ENCODE measurements around the gene SPHKAP.

Gene SPHKAP

DNA sequence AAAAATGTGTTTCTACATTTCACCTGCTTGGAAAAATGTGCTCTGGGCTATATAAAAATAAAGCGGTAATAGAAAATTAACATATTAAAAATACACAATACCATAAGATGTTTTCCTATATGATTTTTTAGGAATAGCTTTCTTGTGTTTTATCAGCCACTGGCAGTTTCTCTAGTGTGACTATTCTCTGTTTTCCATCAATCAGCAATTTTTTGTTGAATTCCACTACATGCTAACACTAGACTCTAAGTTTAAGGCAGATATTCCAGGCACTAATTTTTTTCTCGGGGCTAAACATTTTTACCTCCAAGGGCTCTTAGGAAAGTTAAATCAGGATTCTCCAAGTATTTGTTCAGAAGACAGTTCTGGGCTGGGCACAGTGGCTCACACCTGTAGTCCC, 140.5 kb downstream of the SPHKAP start:
- no peaks in the 10 kb centered on the region for H3K9me3 ChIP-seq (ENCODE audit: control insufficient read depth, insufficient read depth, low read depth, low read length)
- H3K36me3 ChIP-seq (ENCODE audit: control insufficient read depth in 2 of 2, insufficient read depth in 1 of 2, low read length in 2 of 2), result no peaks in the 10 kb centered on the region
- no peaks in the 10 kb centered on the region for H3K4me1 ChIP-seq (ENCODE audit: control insufficient read depth, insufficient read depth, low read length)
- no peak for TF ChIP-seq PRDM10 (tag by site-specific recombination; IDR thresholded peaks at IDR 0.05)
- TF ChIP-seq KLF8 (tag by site-specific recombination; IDR thresholded peaks at IDR 0.05), result no peak
- no peak for TF ChIP-seq HOXA7 (CRISPR knock-in tag; IDR thresholded peaks at IDR 0.05; ENCODE audit: borderline replicate concordance)
- TF ChIP-seq, protein P1, sequence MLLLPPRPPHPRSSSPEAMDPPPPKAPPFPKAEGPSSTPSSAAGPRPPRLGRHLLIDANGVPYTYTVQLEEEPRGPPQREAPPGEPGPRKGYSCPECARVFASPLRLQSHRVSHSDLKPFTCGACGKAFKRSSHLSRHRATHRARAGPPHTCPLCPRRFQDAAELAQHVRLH (tag by site-specific recombination; IDR thresholded peaks at IDR 0.05), result no peak
- TF ChIP-seq, protein P2, sequence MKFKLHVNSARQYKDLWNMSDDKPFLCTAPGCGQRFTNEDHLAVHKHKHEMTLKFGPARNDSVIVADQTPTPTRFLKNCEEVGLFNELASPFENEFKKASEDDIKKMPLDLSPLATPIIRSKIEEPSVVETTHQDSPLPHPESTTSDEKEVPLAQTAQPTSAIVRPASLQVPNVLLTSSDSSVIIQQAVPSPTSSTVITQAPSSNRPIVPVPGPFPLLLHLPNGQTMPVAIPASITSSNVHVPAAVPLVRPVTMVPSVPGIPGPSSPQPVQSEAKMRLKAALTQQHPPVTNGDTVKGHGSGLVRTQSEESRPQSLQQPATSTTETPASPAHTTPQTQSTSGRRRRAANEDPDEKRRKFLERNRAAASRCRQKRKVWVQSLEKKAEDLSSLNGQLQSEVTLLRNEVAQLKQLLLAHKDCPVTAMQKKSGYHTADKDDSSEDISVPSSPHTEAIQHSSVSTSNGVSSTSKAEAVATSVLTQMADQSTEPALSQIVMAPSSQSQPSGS (tag by site-specific recombination; IDR thresholded peaks at IDR 0.05; ENCODE audit: low read depth), result no peak
- no peak for TF ChIP-seq ZNF514 (tag by site-specific recombination; IDR thresholded peaks at IDR 0.05)
- TF ChIP-seq, protein P3, sequence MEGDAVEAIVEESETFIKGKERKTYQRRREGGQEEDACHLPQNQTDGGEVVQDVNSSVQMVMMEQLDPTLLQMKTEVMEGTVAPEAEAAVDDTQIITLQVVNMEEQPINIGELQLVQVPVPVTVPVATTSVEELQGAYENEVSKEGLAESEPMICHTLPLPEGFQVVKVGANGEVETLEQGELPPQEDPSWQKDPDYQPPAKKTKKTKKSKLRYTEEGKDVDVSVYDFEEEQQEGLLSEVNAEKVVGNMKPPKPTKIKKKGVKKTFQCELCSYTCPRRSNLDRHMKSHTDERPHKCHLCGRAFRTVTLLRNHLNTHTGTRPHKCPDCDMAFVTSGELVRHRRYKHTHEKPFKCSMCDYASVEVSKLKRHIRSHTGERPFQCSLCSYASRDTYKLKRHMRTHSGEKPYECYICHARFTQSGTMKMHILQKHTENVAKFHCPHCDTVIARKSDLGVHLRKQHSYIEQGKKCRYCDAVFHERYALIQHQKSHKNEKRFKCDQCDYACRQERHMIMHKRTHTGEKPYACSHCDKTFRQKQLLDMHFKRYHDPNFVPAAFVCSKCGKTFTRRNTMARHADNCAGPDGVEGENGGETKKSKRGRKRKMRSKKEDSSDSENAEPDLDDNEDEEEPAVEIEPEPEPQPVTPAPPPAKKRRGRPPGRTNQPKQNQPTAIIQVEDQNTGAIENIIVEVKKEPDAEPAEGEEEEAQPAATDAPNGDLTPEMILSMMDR (tag by site-specific recombination; IDR thresholded peaks at IDR 0.05), result no peak
- TF ChIP-seq, protein P4, sequence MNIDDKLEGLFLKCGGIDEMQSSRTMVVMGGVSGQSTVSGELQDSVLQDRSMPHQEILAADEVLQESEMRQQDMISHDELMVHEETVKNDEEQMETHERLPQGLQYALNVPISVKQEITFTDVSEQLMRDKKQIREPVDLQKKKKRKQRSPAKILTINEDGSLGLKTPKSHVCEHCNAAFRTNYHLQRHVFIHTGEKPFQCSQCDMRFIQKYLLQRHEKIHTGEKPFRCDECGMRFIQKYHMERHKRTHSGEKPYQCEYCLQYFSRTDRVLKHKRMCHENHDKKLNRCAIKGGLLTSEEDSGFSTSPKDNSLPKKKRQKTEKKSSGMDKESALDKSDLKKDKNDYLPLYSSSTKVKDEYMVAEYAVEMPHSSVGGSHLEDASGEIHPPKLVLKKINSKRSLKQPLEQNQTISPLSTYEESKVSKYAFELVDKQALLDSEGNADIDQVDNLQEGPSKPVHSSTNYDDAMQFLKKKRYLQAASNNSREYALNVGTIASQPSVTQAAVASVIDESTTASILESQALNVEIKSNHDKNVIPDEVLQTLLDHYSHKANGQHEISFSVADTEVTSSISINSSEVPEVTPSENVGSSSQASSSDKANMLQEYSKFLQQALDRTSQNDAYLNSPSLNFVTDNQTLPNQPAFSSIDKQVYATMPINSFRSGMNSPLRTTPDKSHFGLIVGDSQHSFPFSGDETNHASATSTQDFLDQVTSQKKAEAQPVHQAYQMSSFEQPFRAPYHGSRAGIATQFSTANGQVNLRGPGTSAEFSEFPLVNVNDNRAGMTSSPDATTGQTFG (tag by site-specific recombination; IDR thresholded peaks at IDR 0.05; ENCODE audit: borderline replicate concordance), result no peak
- TF ChIP-seq ZFP41 (tag by site-specific recombination; IDR thresholded peaks at IDR 0.05; ENCODE audit: borderline replicate concordance), result no peak
- no peak for TF ChIP-seq ZNF610 (tag by site-specific recombination; IDR thresholded peaks at IDR 0.05; ENCODE audit: borderline replicate concordance)
- H3K27ac ChIP-seq (ENCODE audit: extremely low read depth, low read depth, low read length), result no peak overlapping the region
- no peak overlapping the region for H3K4me3 ChIP-seq (ENCODE audit: low read depth, low read length)
- ChIA-PET CTCF (interaction anchor here (0.6 to 2.9 kb wide), 5 partner anchors 17 to 1150 kb away, joined by 3 to 13 read pairs (median 4); no protein-coding TSS in a partner anchor), POLR2A (no interaction called here)

DNA sequence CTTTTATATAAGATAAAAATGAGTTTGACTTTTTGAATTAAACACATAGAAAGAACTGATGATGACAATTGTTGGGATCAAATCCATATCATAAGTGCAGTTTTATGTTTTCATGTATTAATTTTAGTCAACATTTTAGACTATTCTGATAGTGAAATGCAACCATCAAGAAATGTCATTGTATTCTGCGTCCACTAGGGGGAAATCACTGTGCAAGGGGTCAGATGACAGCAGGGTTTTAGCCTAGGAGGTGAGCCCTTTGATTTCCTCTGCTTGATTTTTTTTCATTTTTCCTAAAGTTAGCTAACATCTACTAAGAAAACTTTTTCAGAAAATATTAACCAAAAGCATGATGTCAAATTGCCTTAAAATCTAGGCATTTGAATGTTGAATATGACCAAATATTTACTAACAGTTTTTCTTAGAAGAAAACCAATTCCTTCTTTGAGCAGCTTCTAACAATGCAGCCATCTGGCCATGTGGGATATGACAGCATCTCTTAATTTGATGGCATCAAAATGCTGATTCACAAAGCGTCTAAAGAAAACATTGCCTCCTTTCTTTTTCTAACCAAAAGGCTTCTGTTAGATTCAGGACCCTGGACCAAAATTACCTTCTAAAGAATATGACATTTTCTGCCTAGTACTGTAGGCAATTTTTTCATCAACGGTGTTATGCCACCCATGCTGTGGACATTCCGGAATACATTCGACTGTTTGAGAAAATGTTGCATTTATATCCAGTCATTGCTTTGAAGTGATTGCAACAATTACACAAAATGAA, 141.5 kb downstream of the SPHKAP start:
- Histone ChIP-seq H3K27ac (ENCODE audit: extremely low read depth, low read depth, low read length) (no peak overlapping the region), H3K4me1 (ENCODE audit: control insufficient read depth, insufficient read depth, low read length) (no peaks in the 10 kb centered on the region), H3K36me3 (ENCODE audit: control insufficient read depth in 2 of 2, insufficient read depth in 1 of 2, low read length in 2 of 2) (no peaks in the 10 kb centered on the region), H3K4me3 (ENCODE audit: low read depth, low read length) (no peak overlapping the region), H3K9me3 (ENCODE audit: control insufficient read depth, insufficient read depth, low read depth, low read length) (no peaks in the 10 kb centered on the region)
- CTCF ChIA-PET, result interaction anchor here (0.6 to 2.9 kb wide), 14 partner anchors 9 to 1503 kb away, joined by 3 to 13 read pairs (median 4); no protein-coding TSS in a partner anchor
- POLR2A ChIA-PET, result no interaction called here
- TF ChIP-seq ZNF292 (tag by site-specific recombination; IDR thresholded peaks at IDR 0.05; ENCODE audit: borderline replicate concordance, low read depth), result no peak
- TF ChIP-seq ZNF416 (tag by site-specific recombination; IDR thresholded peaks at IDR 0.05), result no peak
- TF ChIP-seq ZNF19 (tag by site-specific recombination; IDR thresholded peaks at IDR 0.05; ENCODE audit: low read depth), result no peak
- TF ChIP-seq ZBTB20 (tag by site-specific recombination; IDR thresholded peaks at IDR 0.05), result no peak
- TF ChIP-seq ZNF830 (tag by site-specific recombination; IDR thresholded peaks at IDR 0.05; ENCODE audit: low read depth), result no peak
- no peak for TF ChIP-seq ZNF366 (tag by site-specific recombination; conservative IDR thresholded peaks at IDR 0.05)
- no peak for TF ChIP-seq ZNF510 (tag by site-specific recombination; IDR thresholded peaks at IDR 0.05; ENCODE audit: insufficient replicate concordance)
- TF ChIP-seq ZNF274 (IDR thresholded peaks at IDR 0.05; ENCODE audit: low read length), result no peak
- TF ChIP-seq ZNF274 (tag by site-specific recombination; IDR thresholded peaks at IDR 0.05; ENCODE audit: borderline replicate concordance), result no peak
- no peak for TF ChIP-seq PRDM10 (tag by site-specific recombination; IDR thresholded peaks at IDR 0.05)

Measured in HEK293 (cell line).